Fibroblast of mammary gland (primary cell): ENCODE results near the gene ZKSCAN3.
"Not testable (repeated sequence)": the region's sequence is repeated elsewhere in the genome, so short reads cannot be mapped to it uniquely, and the experiment has no call there.

Source experiments
- DNase-seq: peaks from one replicate; pipeline ENCODE4 v3.0.0-alpha.2; 2010; ENCODE audit warnings: low read depth
- H3K4me3 ChIP-seq: 2 replicates; pipeline ENCODE4 v1.5.1; 2011; ENCODE audit warnings: low read depth, mild to moderate bottlenecking, low read length, moderate library complexity; ENCODE audit not compliant: control insufficient read depth
- CTCF ChIP-seq: conservative IDR thresholded peaks from 2 replicates; pipeline ENCODE4 v1.5.1; 2011; ENCODE audit warnings: low read depth, low read length, inconsistent platforms; ENCODE audit not compliant: control insufficient read depth, insufficient read depth

ZKSCAN3 gene

GRCh38 chr6:28353981-28354676 lies 4.4 kb downstream of the ZKSCAN3 start:
- H3K4me3 ChIP-seq, result peak overlapping the region; percentile 13
- peak; percentile 84 for DNase-seq

GRCh38 chr6:28354688-28355554 lies 5.2 kb downstream of the ZKSCAN3 start:
- H3K4me3 ChIP-seq, result no peak overlapping the region
- no peak for DNase-seq

More at GRCh38 chr6:28353981-28354676, 4.4 kb downstream of the ZKSCAN3 start:
- TF ChIP-seq CTCF, result no peak

GRCh38 chr6:28355743-28356665 lies 6.3 kb downstream of the ZKSCAN3 start:
- DNase-seq, result peak; percentile 89
- TF ChIP-seq CTCF, result peak; percentile 73
- H3K4me3 ChIP-seq, result peak overlapping the region; percentile 82

More at GRCh38 chr6:28354688-28355554, 5.2 kb downstream of the ZKSCAN3 start:
- TF ChIP-seq CTCF, result no peak

GRCh38 chr6:28356666-28357020 lies 6.9 kb downstream of the ZKSCAN3 start:
- no peak overlapping the region for H3K4me3 ChIP-seq
- no peak for DNase-seq
- no peak for TF ChIP-seq CTCF

GRCh38 chr6:28357036-28357435 lies 7.3 kb downstream of the ZKSCAN3 start:
- DNase-seq, result peak; percentile 7
- H3K4me3 ChIP-seq, result no peak overlapping the region

GRCh38 chr6:28359562-28359961 lies 9.8 kb downstream of the ZKSCAN3 start:
- not testable (repeated sequence) for H3K4me3 ChIP-seq, DNase-seq

More at GRCh38 chr6:28357036-28357435, 7.3 kb downstream of the ZKSCAN3 start:
- TF ChIP-seq CTCF, result no peak

- no peak overlapping the region for H3K4me3 ChIP-seq
- DNase-seq, result no peak
- TF ChIP-seq CTCF, result no peak
Measured at GRCh38 chr6:28360961-28361360, 11.2 kb downstream of the ZKSCAN3 start.

- not testable (repeated sequence) for H3K4me3 ChIP-seq, DNase-seq
Measured at GRCh38 chr6:28365590-28365989, 15.8 kb downstream of the ZKSCAN3 start.
